Skeletal muscle satellite cell (primary cell): ENCODE measurements around the gene VPS39.

Experiments
- H3K27me3 ChIP-seq: 2 replicates; pipeline ENCODE4 v1.7.0; 2013; ENCODE audit warnings: low read length; ENCODE audit not compliant: control insufficient read depth, insufficient read depth
- H3K36me3 ChIP-seq: 2 replicates; pipeline ENCODE4 v1.7.0; 2013; ENCODE audit warnings: mild to moderate bottlenecking, control low read depth, low read length; ENCODE audit not compliant: insufficient read depth
- H3K4me1 ChIP-seq: 2 replicates; pipeline ENCODE4 v1.7.0; 2013; ENCODE audit warnings: low read length; ENCODE audit not compliant: control insufficient read depth, insufficient read depth
- H3K4me2 ChIP-seq: 2 replicates; pipeline ENCODE4 v1.7.0; 2013; ENCODE audit warnings: mild to moderate bottlenecking, low read length
- H3K4me3 ChIP-seq: 2 replicates; pipeline ENCODE4 v1.7.0; 2013; ENCODE audit warnings: low read length
- H3K9ac ChIP-seq: 2 replicates; pipeline ENCODE4 v1.7.0; 2013; ENCODE audit warnings: mild to moderate bottlenecking, low read depth, low read length, moderate library complexity
- H3K9me3 ChIP-seq: replicated peaks from 2 replicates; pipeline ENCODE4 v1.7.0; 2013; ENCODE audit warnings: mild to moderate bottlenecking, control low read depth, low read length

The VPS39 gene

GRCh38 chr15:42141795-42142667 lies 66.1 kb downstream of the VPS39 start:
- no peak overlapping the region for H3K4me3 ChIP-seq
- no peaks in the 10 kb centered on the region for H3K9me3 ChIP-seq
- no peaks in the 10 kb centered on the region for H3K4me1 ChIP-seq
- H3K36me3 ChIP-seq, result no peaks in the 10 kb centered on the region
- H3K4me2 ChIP-seq, result no peak overlapping the region
- H3K27me3 ChIP-seq, result peaks cover 79% of the 10 kb centered on the region
- H3K9ac ChIP-seq, result no peak overlapping the region

- Histone ChIP-seq H3K4me3 (no peak overlapping the region), H3K36me3 (no peaks in the 10 kb centered on the region), H3K27me3 (peaks cover 79% of the 10 kb centered on the region), H3K4me1 (no peaks in the 10 kb centered on the region), H3K9ac (no peak overlapping the region), H3K4me2 (no peak overlapping the region), H3K9me3 (no peaks in the 10 kb centered on the region)
Observed at GRCh38 chr15:42141246-42141645, 66.9 kb downstream of the VPS39 start.

- Histone ChIP-seq H3K36me3 (no peaks in the 10 kb centered on the region), H3K9me3 (no peaks in the 10 kb centered on the region), H3K4me1 (no peaks in the 10 kb centered on the region), H3K4me2 (no peak overlapping the region), H3K27me3 (peaks cover 72% of the 10 kb centered on the region), H3K9ac (no peak overlapping the region), H3K4me3 (no peak overlapping the region)
Observed at GRCh38 chr15:42140383-42141070, 67.6 kb downstream of the VPS39 start.

- H3K27me3 ChIP-seq, result peaks cover 66% of the 10 kb centered on the region
- H3K9me3 ChIP-seq, result no peaks in the 10 kb centered on the region
- no peaks in the 10 kb centered on the region for H3K36me3 ChIP-seq
- H3K4me3 ChIP-seq, result no peak overlapping the region
- no peak overlapping the region for H3K4me2 ChIP-seq
- no peaks in the 10 kb centered on the region for H3K4me1 ChIP-seq
- no peak overlapping the region for H3K9ac ChIP-seq
Observed at GRCh38 chr15:42139596-42139995, 68.5 kb downstream of the VPS39 start.

- Histone ChIP-seq H3K4me2 (no peak overlapping the region), H3K4me3 (no peak overlapping the region), H3K4me1 (no peaks in the 10 kb centered on the region), H3K9ac (no peak overlapping the region), H3K27me3 (peaks cover 62% of the 10 kb centered on the region), H3K36me3 (no peaks in the 10 kb centered on the region), H3K9me3 (no peaks in the 10 kb centered on the region)
Observed at GRCh38 chr15:42138968-42139386, 69.1 kb downstream of the VPS39 start.

- no peaks in the 10 kb centered on the region for H3K9me3 ChIP-seq
- H3K4me2 ChIP-seq, result no peak overlapping the region
- H3K4me1 ChIP-seq, result no peaks in the 10 kb centered on the region
- no peak overlapping the region for H3K9ac ChIP-seq
- H3K27me3 ChIP-seq, result peaks cover 60% of the 10 kb centered on the region
- H3K4me3 ChIP-seq, result no peak overlapping the region
- no peaks in the 10 kb centered on the region for H3K36me3 ChIP-seq
Observed at GRCh38 chr15:42138411-42138810, 69.7 kb downstream of the VPS39 start.

GRCh38 chr15:42137461-42138261 lies 70.4 kb downstream of the VPS39 start:
- Histone ChIP-seq H3K4me3 (no peak overlapping the region), H3K4me1 (no peaks in the 10 kb centered on the region), H3K27me3 (peaks cover 64% of the 10 kb centered on the region), H3K9me3 (no peaks in the 10 kb centered on the region), H3K4me2 (no peak overlapping the region), H3K9ac (no peak overlapping the region), H3K36me3 (no peaks in the 10 kb centered on the region)

GRCh38 chr15:42136513-42136912 lies 71.6 kb downstream of the VPS39 start:
- H3K4me1 ChIP-seq, result no peaks in the 10 kb centered on the region
- no peaks in the 10 kb centered on the region for H3K36me3 ChIP-seq
- H3K9me3 ChIP-seq, result no peaks in the 10 kb centered on the region
- H3K27me3 ChIP-seq, result peaks cover 68% of the 10 kb centered on the region
- no peak overlapping the region for H3K9ac ChIP-seq
- no peak overlapping the region for H3K4me2 ChIP-seq
- H3K4me3 ChIP-seq, result no peak overlapping the region

GRCh38 chr15:42135351-42135750 lies 72.8 kb downstream of the VPS39 start:
- no peak overlapping the region for H3K9ac ChIP-seq
- H3K36me3 ChIP-seq, result no peaks in the 10 kb centered on the region
- H3K4me1 ChIP-seq, result no peaks in the 10 kb centered on the region

GRCh38 chr15:42134617-42135245 lies 73.4 kb downstream of the VPS39 start:
- Histone ChIP-seq H3K27me3 (peaks cover 67% of the 10 kb centered on the region), H3K36me3 (no peaks in the 10 kb centered on the region), H3K4me3 (no peak overlapping the region), H3K4me2 (no peak overlapping the region), H3K9me3 (no peaks in the 10 kb centered on the region), H3K4me1 (no peaks in the 10 kb centered on the region), H3K9ac (no peak overlapping the region)

More at GRCh38 chr15:42135351-42135750, 72.8 kb downstream of the VPS39 start:
- no peak overlapping the region for H3K4me3 ChIP-seq
- H3K27me3 ChIP-seq, result peaks cover 68% of the 10 kb centered on the region
- no peaks in the 10 kb centered on the region for H3K9me3 ChIP-seq
- no peak overlapping the region for H3K4me2 ChIP-seq
